ENCODE data around the gene TBC1D32.
"Not testable (repeated sequence)": the region's sequence is repeated elsewhere in the genome, so short reads cannot be mapped to it uniquely, and the experiment has no call there.

Gene TBC1D32, protein sequence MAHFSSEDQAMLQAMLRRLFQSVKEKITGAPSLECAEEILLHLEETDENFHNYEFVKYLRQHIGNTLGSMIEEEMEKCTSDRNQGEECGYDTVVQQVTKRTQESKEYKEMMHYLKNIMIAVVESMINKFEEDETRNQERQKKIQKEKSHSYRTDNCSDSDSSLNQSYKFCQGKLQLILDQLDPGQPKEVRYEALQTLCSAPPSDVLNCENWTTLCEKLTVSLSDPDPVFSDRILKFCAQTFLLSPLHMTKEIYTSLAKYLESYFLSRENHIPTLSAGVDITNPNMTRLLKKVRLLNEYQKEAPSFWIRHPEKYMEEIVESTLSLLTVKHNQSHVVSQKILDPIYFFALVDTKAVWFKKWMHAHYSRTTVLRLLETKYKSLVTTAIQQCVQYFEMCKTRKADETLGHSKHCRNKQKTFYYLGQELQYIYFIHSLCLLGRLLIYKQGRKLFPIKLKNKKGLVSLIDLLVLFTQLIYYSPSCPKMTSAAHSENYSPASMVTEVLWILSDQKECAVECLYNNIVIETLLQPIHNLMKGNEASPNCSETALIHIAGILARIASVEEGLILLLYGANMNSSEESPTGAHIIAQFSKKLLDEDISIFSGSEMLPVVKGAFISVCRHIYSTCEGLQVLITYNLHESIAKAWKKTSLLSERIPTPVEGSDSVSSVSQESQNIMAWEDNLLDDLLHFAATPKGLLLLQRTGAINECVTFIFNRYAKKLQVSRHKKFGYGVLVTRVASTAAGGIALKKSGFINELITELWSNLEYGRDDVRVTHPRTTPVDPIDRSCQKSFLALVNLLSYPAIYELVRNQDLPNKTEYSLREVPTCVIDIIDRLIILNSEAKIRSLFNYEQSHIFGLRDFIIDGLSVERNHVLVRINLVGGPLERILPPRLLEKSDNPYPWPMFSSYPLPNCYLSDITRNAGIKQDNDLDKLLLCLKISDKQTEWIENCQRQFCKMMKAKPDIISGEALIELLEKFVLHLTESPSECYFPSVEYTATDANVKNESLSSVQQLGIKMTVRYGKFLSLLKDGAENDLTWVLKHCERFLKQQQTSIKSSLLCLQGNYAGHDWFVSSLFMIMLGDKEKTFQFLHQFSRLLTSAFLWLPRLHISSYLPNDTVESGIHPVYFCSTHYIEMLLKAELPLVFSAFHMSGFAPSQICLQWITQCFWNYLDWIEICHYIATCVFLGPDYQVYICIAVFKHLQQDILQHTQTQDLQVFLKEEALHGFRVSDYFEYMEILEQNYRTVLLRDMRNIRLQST

DNA sequence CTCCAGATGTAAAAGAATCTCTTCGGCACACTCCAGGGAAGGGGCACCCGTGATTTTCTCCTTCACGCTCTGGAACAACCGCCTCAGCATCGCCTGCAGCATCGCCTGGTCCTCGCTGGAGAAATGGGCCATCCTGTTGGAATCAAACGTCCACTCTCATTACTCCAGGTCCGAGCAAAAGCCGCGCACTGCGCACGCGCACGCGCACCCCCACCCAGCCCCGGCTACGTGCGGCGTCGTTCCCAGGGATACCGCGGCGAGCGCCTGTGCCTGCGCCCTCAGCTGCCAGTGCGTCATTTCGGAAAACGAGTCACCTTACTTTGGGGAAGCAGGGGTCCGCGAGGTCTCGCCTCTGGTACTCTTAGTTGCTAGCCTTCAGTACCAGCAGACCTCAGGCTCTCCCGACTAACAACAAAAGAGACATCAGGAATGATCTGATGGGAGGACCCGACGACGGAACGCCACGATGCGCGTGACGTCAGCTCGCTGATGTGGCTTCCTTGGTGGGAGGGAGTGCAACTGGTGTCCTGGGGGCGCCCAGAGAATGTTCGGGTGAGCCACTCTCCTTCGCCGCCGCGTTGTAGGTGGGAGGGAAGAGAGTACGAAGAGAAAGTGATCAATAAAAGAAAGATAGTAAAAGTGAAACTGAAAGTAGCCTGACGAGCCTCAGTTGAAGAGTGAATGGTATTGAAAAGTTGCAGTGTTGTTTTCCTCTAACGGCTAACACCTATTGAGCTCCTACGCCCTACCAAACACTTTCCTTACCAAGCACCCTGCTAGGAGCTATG, at the start of gene TBC1D32:
Gene TBC1D32, minus strand, starts transcription at position 182 of the 788 bp plus-strand sequence. Its CDS starts 50 bp downstream, at position 132.
- peak; percentile 82 for DNase-seq

DNA sequence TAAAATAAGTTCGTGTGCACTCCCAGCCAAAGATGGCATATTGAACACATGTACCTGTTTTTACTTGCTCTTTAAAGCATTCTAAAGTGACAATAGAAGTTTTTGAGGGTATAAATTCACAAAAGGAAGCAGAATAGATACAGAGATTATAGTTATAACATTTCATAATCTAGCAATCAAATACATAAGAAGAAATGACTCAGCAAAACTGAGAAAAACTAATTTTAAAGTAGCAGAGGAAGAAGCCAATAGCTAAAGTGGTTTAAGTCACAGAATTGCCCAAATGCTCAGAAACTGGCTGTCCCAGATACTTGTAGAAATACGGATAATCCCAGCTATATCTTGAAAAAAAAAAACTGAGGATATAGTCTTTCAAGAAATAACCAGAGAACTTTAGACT, 49.2 kb upstream of the TBC1D32 start:
- no peak for DNase-seq

DNA sequence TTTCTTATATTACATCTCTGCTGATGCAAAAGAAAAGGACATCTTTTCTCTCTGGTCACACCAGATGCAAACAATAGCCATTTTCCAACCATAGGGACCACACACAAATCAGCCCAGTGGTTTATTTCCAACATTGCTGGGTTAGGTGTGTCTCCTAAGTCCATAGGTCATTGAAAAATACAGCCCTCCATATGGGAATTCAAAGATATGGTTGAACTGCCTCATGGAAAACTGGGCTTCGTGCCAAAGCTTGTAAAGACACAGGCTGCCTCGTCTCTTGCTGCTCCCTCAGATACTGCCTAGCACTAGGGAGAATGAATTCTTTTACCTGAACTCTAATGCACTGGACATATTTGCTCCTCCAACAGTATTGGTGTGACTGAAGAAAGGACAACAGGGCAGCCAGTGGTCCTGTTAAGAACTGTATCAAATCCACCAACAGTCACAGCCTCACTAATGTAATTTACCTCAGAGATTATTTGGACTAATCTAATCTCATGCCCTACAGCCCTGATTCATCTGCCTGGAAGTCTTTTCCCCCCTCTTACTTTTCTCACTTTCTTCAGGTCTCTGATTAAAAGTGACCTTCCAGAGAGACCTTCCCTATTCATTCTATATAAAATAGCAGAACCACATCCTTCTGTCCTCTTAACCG, 48.3 kb upstream of the TBC1D32 start:
- no peak for DNase-seq

DNA sequence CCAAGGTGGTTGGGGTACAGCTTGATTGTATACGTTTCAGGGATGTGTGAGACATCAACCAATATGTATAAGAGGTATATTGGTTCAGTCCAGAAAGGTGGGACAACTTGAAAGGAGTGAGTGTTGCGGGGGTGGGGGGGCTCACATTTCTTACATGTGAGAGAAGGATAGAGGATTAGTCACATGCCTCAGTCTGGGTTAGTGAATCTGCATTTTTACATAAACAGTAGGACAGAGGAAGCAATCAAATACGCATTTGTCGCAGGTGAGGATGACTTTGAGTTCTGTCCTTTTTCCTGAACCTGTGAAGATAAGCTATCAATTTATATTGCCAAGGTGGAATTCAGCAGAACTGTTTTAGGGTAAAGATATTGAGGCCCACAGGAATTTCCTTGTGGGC, 42.1 kb upstream of the TBC1D32 start:
- DNase-seq, result no peak

DNA sequence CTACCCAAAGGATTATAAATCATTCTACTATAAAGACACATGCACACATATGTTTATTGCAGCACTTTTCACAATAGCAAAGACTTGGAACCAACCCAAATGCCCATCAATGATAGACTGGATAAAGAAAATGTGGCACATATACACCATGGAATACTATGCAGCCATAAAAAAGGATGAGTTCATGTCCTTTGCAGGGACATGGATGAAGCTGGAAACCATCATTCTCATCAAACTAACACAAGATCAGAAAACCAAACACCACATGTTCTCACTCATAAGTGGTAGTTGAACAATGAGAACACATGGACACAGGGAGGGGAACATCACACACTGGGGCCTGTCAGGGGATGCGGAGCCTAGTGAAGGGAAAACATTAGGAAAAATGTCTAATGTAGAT, 39.9 kb upstream of the TBC1D32 start:
- not testable (repeated sequence) for DNase-seq

DNA sequence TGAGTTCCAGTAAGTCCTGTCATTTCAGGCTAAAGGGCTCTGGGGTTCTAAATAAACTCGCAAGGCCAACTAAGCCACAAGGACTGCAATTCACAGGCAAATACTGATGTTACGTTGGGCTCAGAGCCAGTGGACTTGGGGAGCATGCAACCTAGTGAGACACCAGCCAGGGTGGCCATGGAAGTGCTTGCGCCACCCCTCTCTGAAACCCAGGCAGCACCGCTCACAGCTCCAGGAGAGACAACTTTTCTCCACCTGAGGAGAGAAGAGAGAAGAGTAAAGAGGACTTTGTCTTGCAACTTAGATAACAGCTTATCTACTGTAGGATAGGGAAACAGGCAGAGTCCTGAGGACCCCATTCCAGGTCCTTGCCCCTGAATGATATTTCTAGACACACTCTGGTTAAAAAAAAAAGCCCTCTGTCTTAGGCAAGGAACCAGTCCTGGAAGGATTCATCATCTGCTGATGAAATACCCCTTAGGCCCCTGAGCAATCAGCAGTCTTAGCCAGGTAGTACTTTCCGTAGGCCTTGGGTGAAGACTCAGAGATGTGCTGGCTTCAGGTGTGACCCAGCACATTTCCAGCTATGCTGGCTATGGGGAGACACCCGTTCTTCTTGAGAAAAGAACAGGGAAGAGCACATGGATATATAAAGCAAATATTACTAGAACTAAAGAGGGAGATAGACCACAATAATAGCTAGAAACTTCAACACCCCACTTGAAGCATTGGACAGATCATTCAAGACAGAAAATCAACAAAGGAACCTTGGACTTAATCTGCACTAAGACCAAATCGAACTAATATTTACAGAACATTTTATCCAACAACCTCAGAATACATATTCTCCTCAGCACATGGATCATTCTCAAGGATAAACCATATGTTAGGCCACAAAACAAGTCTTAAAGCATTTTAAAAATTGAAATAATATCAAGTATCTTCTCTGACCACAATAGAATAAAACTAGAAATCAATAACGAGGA, 31.5 kb upstream of the TBC1D32 start:
- no peak for DNase-seq

DNA sequence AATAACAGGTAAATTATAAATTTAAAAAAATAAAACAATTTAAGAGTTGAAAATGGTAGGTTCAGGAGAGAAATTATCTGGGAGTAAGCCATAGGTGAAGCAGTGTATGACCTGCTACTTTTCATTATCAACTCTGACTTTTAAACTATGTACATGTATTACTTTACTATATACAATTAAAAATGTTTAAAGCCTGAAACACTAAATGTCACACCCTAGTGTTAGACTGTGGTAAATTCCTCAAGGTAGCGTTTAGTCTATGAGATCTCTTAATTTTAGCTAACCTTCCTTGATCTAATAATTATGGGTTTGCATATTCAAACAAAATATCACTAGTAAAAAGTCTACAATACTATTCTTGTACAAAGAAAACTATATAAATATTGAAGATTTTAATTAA, 22.3 kb upstream of the TBC1D32 start:
- no peak for DNase-seq

DNA sequence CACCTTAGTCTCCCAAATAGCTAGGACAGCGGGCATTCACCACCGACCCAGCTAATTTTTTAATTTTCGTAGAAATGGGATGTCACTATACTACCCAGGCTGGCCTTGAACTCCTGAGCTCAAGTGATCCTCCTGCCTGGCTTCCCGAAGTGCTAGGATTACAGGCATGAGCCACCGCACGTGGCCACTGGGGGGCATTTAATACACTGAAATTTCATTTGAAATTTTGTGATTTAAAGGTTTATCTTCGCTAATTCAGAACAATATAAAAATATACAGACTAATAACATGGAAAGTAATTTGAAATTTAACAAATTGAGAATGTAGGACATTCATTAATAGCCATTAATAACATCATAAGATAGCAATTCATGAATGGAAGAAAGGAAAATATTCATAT, 20.5 kb upstream of the TBC1D32 start:
- no peak for DNase-seq

DNA sequence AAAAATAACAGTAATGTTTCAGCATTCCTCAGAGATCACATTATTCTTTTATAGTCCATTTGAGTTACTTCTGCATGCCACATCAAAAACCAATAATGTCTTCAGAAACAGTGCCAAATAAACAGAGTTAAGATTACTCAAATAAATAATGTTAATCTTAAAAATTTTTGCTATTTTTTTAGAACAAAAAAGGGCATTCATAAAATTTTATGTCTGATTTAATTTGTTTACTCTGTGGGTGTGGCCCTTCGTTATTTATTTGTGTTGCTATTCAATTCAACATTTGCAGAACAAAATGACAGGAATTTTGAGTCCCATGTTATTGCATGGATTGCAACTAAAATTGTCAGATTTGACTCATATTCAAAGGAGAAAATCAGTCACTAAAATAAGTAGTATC, 18.7 kb upstream of the TBC1D32 start:
- no peak for DNase-seq

DNA sequence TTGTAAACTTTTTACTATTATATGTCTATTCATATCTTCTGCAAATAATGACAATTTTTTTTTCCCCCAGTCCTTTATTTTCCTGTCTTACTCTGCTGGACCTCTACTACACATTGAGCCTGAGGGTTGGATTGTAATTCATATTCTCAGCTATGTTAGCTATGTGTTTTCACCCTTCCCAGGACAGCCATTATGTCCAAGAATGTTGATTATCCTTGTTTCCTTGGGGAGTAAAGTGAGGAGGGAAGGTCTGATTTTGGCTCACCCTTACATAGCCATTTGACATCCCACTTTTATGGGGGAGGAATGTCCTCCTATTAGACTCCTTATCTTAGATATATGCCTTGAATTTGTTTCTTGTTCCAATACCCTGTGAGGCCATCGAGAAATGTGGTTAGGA, 17.6 kb upstream of the TBC1D32 start:
- no peak for DNase-seq

DNA sequence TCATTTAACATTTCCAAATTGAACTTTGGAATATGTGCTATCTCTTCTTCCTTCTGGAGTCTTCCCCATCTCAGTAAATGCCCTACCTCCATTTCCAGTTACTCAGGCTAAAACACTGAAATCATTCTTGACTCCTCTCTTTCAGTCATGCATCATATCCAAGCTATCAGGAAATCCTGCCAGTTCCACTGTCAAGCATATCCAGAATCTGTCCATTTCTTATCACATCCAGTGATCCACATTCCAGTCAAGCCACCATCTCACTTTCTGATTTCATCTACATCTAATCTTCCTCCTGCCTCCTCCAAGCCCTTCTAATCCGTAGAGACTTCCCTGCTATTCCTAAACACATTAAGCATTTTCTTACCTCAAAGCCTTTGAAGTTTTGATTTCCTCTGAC, 15.3 kb upstream of the TBC1D32 start:
- DNase-seq, result no peak

DNA sequence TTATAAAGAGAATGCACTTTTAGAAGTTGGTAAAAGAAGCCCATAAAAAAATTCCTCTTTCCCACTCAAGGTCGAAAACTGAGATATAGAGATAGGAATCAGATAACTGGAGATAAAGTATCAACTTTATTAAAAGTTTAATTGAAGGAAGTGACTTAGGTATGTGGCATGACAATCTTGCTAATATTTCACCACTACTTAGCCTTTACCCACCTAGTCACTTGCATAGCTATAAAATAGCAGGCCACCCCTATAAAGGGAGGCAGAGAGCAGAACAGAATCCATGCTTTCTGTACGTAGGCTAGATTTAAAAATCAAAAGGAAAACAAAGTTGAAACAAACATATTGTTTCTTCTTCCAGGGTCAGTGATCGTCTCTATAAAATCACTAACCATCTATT, 13.2 kb upstream of the TBC1D32 start:
- no peak for DNase-seq

DNA sequence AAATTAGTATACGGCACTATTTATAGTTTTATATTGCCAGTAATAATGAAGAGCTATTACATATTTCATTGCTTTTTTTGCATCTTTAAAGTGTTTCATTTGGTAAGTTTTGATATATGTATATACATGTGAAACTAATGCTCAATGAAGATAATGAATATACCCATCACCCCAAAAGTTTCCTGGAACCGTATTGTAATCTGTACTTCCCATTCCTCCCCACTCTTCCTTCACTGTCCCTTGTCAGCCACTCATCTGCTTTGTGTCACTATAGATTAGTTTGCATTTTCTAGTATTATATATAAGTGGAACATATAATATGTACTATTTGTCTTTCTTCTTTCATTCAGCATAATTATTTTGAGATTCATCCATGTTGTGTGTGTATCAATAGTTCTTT, 10.3 kb upstream of the TBC1D32 start:
- no peak for DNase-seq

DNA sequence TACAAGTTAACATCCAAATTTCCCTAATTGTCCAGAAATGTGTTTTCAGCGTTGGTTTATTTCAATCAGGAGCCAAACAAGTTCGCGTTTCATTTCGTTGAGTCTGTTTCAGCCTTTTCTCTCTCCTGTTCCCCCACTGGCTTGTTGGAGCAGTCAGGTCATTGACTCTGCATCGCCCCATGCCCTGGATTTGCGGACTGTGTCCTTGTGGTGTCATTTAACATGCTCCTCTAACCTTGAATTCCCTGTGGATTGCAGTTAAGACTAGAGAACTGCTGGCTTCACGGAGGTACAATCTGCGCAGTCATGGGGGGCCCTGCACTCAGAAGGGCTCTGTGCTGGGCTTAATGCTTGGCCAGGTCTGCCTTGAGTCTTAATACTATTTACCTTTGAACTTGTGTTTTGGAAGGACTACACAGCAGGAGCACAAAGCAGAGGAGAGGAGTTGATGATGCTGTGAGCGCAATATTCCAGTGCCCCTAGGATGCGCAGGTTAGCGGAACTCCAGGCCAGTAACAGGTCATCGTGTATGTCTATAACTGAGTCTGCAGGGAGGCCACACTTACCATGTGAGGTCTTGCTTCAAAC, 5.5 kb upstream of the TBC1D32 start:
- DNase-seq, result no peak

DNA sequence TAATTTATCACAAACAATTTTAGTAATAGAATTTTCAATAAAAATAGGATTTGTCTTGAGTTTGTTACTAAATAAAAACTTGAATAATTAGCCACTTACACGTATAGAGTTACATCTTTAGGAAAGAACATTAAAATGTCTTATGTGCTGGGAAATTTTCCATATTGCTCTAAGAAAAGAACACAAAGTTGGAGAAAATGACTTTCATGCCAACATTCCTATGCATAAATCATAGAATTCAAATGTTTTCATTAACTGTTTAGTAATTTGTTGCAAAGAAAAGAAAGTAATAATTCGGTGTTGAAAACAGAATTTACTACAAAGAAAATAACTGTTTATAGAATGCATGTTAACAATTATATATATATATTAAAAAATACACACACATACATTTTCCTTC, 4.7 kb upstream of the TBC1D32 start:
- no peak for DNase-seq

DNA sequence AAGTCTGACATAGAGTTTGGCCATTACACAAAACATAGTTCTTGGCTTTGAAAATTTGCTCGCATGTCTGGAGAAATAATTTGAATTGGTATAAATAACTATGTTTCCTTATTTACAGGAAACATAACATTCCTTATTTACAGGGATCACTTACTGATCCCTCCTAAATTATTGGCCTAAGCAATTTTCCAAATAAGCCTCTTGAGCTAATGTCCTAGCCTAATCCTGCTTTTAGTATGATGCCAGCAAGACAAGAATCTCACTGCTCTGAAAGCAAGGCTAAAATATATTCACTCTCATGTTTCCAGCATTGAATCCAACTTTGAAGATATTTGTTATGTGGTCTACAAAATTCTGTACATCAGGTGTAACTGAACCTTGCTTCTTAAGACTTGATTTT, 4.1 kb upstream of the TBC1D32 start:
- DNase-seq, result no peak

DNA sequence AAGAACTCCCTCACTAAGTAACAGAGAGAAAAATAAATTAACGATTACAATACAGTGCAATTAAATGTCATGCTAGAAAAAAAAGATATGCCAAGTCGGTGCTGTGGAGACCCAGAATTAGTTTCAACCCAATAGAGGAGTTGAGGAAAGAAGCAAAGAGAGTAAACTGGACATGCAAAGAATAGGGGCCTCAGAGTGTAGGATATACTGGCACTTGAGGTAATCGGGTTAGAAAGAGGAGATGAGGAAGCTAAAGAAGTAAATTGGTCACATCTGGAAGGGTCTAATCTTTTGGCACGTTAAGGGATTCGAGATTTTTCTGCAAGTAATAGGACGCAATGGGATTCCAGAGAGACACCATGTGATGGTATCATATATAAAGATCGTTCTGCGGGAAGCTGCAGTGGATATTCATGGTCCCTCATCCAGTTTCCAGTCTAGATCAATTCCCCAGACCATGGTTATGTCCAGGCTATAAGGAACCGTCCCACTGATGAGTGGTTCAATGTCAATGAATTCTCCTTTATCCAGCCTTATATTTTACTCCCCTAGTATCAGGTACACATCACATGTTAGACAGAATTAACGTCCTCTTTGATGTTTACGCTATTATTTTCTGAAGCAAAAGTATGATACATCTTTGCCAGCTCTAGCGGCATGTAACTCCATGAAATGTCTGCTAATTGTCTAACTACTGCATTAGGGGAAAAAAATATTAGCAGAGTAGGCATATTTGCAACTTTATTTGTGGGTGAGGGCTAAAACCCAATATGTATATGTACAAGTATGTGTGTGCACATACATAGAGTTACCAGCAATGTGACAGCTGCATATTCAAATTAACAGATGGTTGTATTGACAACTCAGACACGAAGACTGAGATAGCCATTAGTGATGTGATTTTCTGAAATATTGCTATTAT, 1.1 kb upstream of the TBC1D32 start:
- no peak for DNase-seq

DNA sequence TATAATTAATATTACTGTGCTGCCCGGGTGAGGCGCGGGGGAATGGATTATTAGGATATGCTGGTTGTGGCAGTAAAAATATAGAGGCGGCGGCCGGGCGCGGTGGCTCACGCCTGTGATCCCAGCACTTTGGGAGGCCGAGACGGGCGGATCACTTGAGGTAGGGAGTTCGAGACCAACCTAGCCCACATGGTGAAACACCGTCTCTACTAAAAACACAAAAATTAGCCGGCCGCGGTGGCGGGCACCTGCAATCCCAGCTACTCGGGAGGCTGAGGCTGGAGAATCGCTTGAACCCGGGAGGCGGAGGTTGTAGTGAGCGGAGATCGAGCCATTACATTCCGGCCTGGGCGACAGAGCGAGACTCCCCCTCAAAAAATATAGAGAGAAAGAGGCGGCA, 586 bp downstream of the TBC1D32 start:
- DNase-seq, result not testable (repeated sequence)

DNA sequence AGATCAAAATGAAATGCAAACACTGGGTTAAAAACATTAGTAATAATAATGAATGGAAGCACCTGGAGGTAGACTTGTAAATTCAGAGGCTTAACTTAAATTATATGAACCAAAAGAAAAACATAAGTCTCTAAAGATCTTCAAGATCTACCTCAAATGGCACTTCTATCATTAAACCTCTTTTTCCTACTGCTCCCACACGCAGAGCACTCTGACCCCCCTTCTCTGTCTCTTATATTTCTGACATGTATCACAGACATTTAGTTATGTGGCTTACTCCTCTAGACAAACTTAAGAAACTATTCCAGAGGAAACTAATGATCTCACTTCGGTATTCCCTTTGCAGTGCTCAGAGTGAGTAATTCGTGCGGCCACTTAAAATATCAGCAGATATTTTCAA, 1.1 kb downstream of the TBC1D32 start:
- DNase-seq, result no peak
